H1 (cell line): ENCODE data around the gene LMTK2. TPM values are rescaled to one million over a fixed set of nuclear protein-coding genes. Genes with fewer than 3 reads are reported as not detected.
A peak's percentile ranks its signal among the peaks of the same experiment; 100 is the strongest.

Source experiments
- CTCF ChIA-PET: fragments of 300-600 bp; sonication (Branson Sonifier 250); formaldehyde crosslinking; loops from one replicate; lab custom pipeline; 2021; ENCODE audit not compliant: partially characterized antibody; lab: Charles Lee
- POLR2A ChIA-PET: fragments of 300-600 bp; sonication (Branson Sonifier 250); formaldehyde crosslinking; loops from one replicate; lab custom pipeline; 2021; ENCODE audit warnings: inconsistent platforms; ENCODE audit not compliant: partially characterized antibody; lab: Charles Lee
- DNase-seq, 2 experiments: peaks; one replicate each; pipeline versions ENCODE4 v3.0.0 to v3.0.0-alpha.2; 2010 to 2022; ENCODE audit warnings: low spot score in 2 of 2, low read depth in 1 of 2, mixed read lengths in 1 of 2
- FAIRE-seq: peaks from 2 replicates; lab custom pipeline; 2011; peaks lifted over from hg19 to GRCh38; lab: Jason Lieb, UNC
- H2AFZ ChIP-seq: 2 replicates; pipeline ENCODE4 v1.8.1; 2012; ENCODE audit warnings: low read length, inconsistent platforms
- H2AK5ac ChIP-seq: 2 replicates; pipeline ENCODE4 v1.6.1; 2013; ENCODE audit warnings: low read depth, low read length
- H2BK120ac ChIP-seq: replicated peaks from 2 replicates; pipeline ENCODE3; 2013; ENCODE audit warnings: low read depth, low read length, inconsistent platforms
- H2BK12ac ChIP-seq: 2 replicates; pipeline ENCODE4 v1.6.1; 2013; ENCODE audit warnings: low read depth, low read length
- H2BK15ac ChIP-seq: 2 replicates; pipeline ENCODE4 v1.6.1; 2013; ENCODE audit warnings: low read length
- H2BK20ac ChIP-seq: 2 replicates; pipeline ENCODE4 v1.6.1; 2013; ENCODE audit warnings: low read length
- H2BK5ac ChIP-seq: 2 replicates; pipeline ENCODE4 v1.6.1; 2013; ENCODE audit warnings: low read depth, low read length
- H3K14ac ChIP-seq: 2 replicates; pipeline ENCODE4 v1.6.1; 2013; ENCODE audit warnings: inconsistent platforms; ENCODE audit not compliant: insufficient read length
- H3K18ac ChIP-seq: 2 replicates; pipeline ENCODE4 v1.6.1; 2013; ENCODE audit warnings: low read length; ENCODE audit errors: extremely low read depth
- H3K23ac ChIP-seq: 2 replicates; pipeline ENCODE4 v1.6.1; 2013; ENCODE audit warnings: inconsistent platforms; ENCODE audit not compliant: insufficient read length
- H3K23me2 ChIP-seq: 2 replicates; pipeline ENCODE4 v1.6.1; 2013; ENCODE audit warnings: low read depth, low read length
- H3K27ac ChIP-seq: 2 replicates; pipeline ENCODE4 v1.6.1; 2011; ENCODE audit warnings: low read depth, low read length, inconsistent platforms
- H3K27me3 ChIP-seq, 4 experiments: replicated peaks in 1 of 4; 1 replicate in 1 of 4; 2 replicates in 3 of 4; pipeline versions ENCODE4 v1.6.1 to v1.8.1; 2011 to 2013; ENCODE audit warnings: low read length in 3 of 4, mild to moderate bottlenecking in 3 of 4, inconsistent platforms in 2 of 4, mixed read lengths in 2 of 4, moderate library complexity in 1 of 4; ENCODE audit not compliant: control insufficient read depth in 3 of 4, insufficient read depth in 3 of 4; ENCODE audit errors: extremely low read depth in 1 of 4
- H3K36me3 ChIP-seq, 4 experiments: 2 replicates each; pipeline versions ENCODE4 v1.6.1 to v1.8.1; 2011 to 2013; ENCODE audit warnings: mild to moderate bottlenecking in 4 of 4, low read length in 3 of 4, moderate library complexity in 2 of 4, control low read depth in 1 of 4, inconsistent platforms in 1 of 4; ENCODE audit not compliant: insufficient read depth in 4 of 4, control insufficient read depth in 2 of 4
- H3K4ac ChIP-seq: replicated peaks from 2 replicates; pipeline ENCODE3; 2013; ENCODE audit warnings: low read length, low read depth, mixed read lengths, inconsistent platforms; ENCODE audit not compliant: insufficient read length
- H3K4me1 ChIP-seq, 4 experiments: replicated peaks in 1 of 4; 1 replicate in 1 of 4; 2 replicates in 3 of 4; pipeline versions ENCODE4 v1.6.1 to v1.8.1; 2011 to 2013; ENCODE audit warnings: low read length in 3 of 4, inconsistent platforms in 2 of 4, mixed read lengths in 1 of 4; ENCODE audit not compliant: insufficient read depth in 4 of 4, control insufficient read depth in 3 of 4
- H3K4me2 ChIP-seq, 2 experiments: 2 replicates each; pipeline versions ENCODE4 v1.6.1 to v1.8.1; 2011 to 2013; ENCODE audit warnings: low read depth in 2 of 2, low read length in 2 of 2, control low read depth in 1 of 2, inconsistent platforms in 1 of 2, mild to moderate bottlenecking in 1 of 2; ENCODE audit not compliant: insufficient read depth in 1 of 2
- H3K4me3 ChIP-seq, 4 experiments: fragments of 200-600, 300-600 bp in 1 of 4; sonication (generic), shearing (Covaris generic), sonication (Bioruptor Twin) in 1 of 4; 2 replicates each; pipeline versions ENCODE4 v1.5.1 to v1.8.1; 2011 to 2016; ENCODE audit warnings: low read length in 4 of 4, low read depth in 3 of 4, control low read depth in 2 of 4, inconsistent platforms in 2 of 4, mild to moderate bottlenecking in 2 of 4, mixed read lengths in 1 of 4, moderate library complexity in 1 of 4; ENCODE audit not compliant: insufficient read depth in 2 of 4; ENCODE audit errors: extremely low read depth in 1 of 4
- H3K56ac ChIP-seq: replicated peaks from 2 replicates; pipeline ENCODE3; 2013; ENCODE audit warnings: low read depth, mild to moderate bottlenecking, mixed read lengths, low read length, inconsistent platforms; ENCODE audit not compliant: insufficient read length
- H3K79me1 ChIP-seq: 2 replicates; pipeline ENCODE4 v1.6.1; 2013; ENCODE audit warnings: low read depth, low read length, control low read depth
- H3K79me2 ChIP-seq, 2 experiments: 2 replicates each; pipeline versions ENCODE4 v1.6.1 to v1.8.1; 2012 to 2013; ENCODE audit warnings: low read length in 2 of 2, mild to moderate bottlenecking in 2 of 2, inconsistent platforms in 1 of 2; ENCODE audit not compliant: insufficient read depth in 2 of 2, control insufficient read depth in 1 of 2
- H3K9ac ChIP-seq, 4 experiments: replicated peaks in 1 of 4; 1 replicate in 1 of 4; 2 replicates in 3 of 4; pipeline versions ENCODE4 v1.6.1 to v1.8.1; 2011 to 2013; ENCODE audit warnings: low read depth in 3 of 4, low read length in 3 of 4, control low read depth in 2 of 4, mild to moderate bottlenecking in 2 of 4, moderate library complexity in 2 of 4, inconsistent platforms in 1 of 4; ENCODE audit errors: extremely low read depth in 1 of 4
- H3K9me3 ChIP-seq, 2 experiments: 2 replicates each; pipeline versions ENCODE4 v1.6.1 to v1.8.1; 2012 to 2013; ENCODE audit warnings: mild to moderate bottlenecking in 2 of 2, moderate library complexity in 2 of 2, control low read depth in 1 of 2, inconsistent platforms in 1 of 2, low read depth in 1 of 2, low read length in 1 of 2, mixed read lengths in 1 of 2; ENCODE audit not compliant: insufficient read depth in 2 of 2
- H4K20me1 ChIP-seq, 2 experiments: replicated peaks in 1 of 2; 2 replicates each; pipeline versions ENCODE3 to v1.8.1; 2011 to 2013; ENCODE audit warnings: inconsistent platforms in 2 of 2, low read length in 2 of 2, mild to moderate bottlenecking in 1 of 2; ENCODE audit not compliant: insufficient read depth in 2 of 2, control insufficient read depth in 1 of 2
- H4K5ac ChIP-seq: 2 replicates; pipeline ENCODE4 v1.6.1; 2013; ENCODE audit warnings: low read length, low read depth, mixed read lengths, inconsistent platforms; ENCODE audit not compliant: insufficient read length
- H4K8ac ChIP-seq: 2 replicates; pipeline ENCODE4 v1.8.0; 2013; ENCODE audit warnings: mild to moderate bottlenecking, moderate library complexity, low read length, inconsistent platforms; ENCODE audit not compliant: insufficient read depth; ENCODE audit errors: extremely low read depth
- H4K91ac ChIP-seq: replicated peaks from 2 replicates; pipeline ENCODE3; 2013; ENCODE audit warnings: low read length, mixed read lengths, inconsistent platforms; ENCODE audit not compliant: insufficient read length
- BACH1 ChIP-seq: IDR thresholded peaks from 2 replicates; pipeline ENCODE4 v1.6.1; 2012; ENCODE audit warnings: low read length, improper control_type of control experiment
- CHD2 ChIP-seq: IDR thresholded peaks from 2 replicates; pipeline ENCODE4 v1.6.1; 2012; ENCODE audit warnings: low read length, improper control_type of control experiment
- CREB1 ChIP-seq: IDR thresholded peaks from 2 replicates; pipeline ENCODE4 v1.6.1; 2012; ENCODE audit warnings: inconsistent platforms
- HDAC2 ChIP-seq, 2 experiments: fragments of 300-600 bp in 1 of 2; sonication (generic) in 1 of 2; IDR thresholded peaks; 2 replicates each; pipeline ENCODE4 v1.6.1; 2011 to 2012; ENCODE audit warnings: low read depth in 2 of 2, low read length in 2 of 2, mild to moderate bottlenecking in 2 of 2, moderate library complexity in 2 of 2, borderline replicate concordance in 1 of 2, inconsistent platforms in 1 of 2
- JUND ChIP-seq: IDR thresholded peaks from 2 replicates; pipeline ENCODE4 v1.6.1; 2011; ENCODE audit warnings: mild to moderate bottlenecking, improper control_type of control experiment, low read length
- KDM1A ChIP-seq: fragments of 200-600, 300-600 bp; sonication (generic); IDR thresholded peaks from 2 replicates; pipeline ENCODE4 v1.7.1; 2016; ENCODE audit warnings: mild to moderate bottlenecking, low read length, borderline replicate concordance
- WGBS, 2 experiments: shearing (Covaris generic) in 1 of 2; methylation state at CpG; one replicate each; pipeline versions ENCODE4 v1.1.6 to v1.1.7; 2013 to 2015; ENCODE audit warnings: low lambda C conversion rate in 2 of 2, mixed read lengths in 2 of 2, inconsistent platforms in 1 of 2, low coverage in 1 of 2, missing lambda C conversion rate in 1 of 2; ENCODE audit not compliant: insufficient replicate concordance in 2 of 2, insufficient coverage in 1 of 2, insufficient read length in 1 of 2; ENCODE audit errors: extremely low coverage in 1 of 2, missing lambda C conversion rate in 1 of 2; 5-methylcytosine and 5-hydroxymethylcytosine counted together
- polyA plus RNA-seq, 7 experiments: library from polyadenylated mRNA; depleted of rRNA in 3 of 7; stranded (reverse) in 5 of 7; unstranded in 2 of 7; fragments of >200 nt in 5 of 7; fragments of 200-250 nt in 2 of 7; gene quantifications; 1 replicate in 5 of 7; 2 replicates in 1 of 7; 4 replicates in 1 of 7; pipeline versions ENCODE4 v1.2.1 to v1.2.3, GENCODE V29; 2011 to 2013; ENCODE audit warnings: missing spikeins in 2 of 7, mixed read lengths in 2 of 7
- total RNA-seq: library from RNA; stranded (reverse); fragmentation: NEBNext Ultra II Directional; extraction: Animal tissue kit (Norgen Biotek cat#: 25700); gene quantifications from 2 replicates; pipeline ENCODE4 v1.2.1, GENCODE V29; 2021
- TF ChIP-seq, protein P1 (sequence below), 3 experiments: IDR thresholded peaks; 1 replicate in 2 of 3; 2 replicates in 1 of 3; pipeline versions ENCODE4 v1.5.1 to v1.6.1; 2011; ENCODE audit warnings: low read length in 3 of 3, mild to moderate bottlenecking in 3 of 3, inconsistent platforms in 2 of 3, low read depth in 1 of 3, moderate library complexity in 1 of 3; ENCODE audit not compliant: insufficient read depth in 1 of 3; ENCODE audit errors: control extremely low read depth in 1 of 3
- TF ChIP-seq, protein P2 (sequence below): IDR thresholded peaks from 2 replicates; pipeline ENCODE4 v1.6.1; 2012; ENCODE audit warnings: inconsistent platforms

The LMTK2 gene
- total and polyA plus RNA-seq, 2 of the 8 experiments (the other 6 are each of a cell fraction or from before 2014, with no cell fraction given), result 9.7 to 30.7 TPM

DNA sequence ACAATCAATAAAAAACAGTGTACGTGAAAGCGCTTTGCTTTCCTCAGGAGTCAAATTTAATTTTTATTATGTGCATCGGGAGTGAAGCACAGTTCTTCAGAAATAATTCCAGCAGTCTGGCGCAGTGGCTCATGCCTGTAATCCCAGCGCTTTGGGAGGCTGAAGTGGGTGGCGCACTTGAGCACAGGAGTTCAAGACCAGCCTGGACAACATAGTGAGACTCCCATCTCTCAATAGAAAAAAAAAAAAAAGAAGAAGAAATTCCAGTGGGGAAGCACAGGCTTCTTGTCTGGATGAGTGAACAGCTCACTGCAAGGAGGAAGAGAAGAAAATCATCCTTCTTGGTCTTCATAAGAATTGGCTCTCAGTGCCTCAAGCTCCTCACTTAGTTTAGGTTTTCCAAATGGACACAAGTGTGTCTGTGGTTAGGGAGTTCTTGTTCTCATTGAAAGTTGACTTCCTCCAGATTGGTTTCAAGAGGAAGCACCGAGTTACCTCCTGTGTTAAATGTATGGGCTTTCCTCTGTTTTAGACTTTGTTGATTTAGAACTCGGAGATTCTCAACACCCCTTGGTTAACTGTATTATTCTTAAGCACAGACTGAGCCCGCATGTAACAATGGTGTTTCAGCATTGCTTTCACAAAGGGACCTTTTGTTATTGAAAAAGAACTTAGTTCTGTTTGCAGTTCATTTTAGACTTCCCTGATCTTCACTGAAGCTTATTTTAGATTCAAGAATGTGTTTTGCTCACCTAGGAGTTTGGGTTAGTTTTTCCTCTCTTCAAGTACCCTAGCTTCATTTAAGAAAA, 28.0 kb downstream of the LMTK2 start:
- H3K9me3 ChIP-seq, result no peaks in the 10 kb centered on the region
- H2AFZ ChIP-seq, result no peak overlapping the region
- POLR2A ChIA-PET, result interaction anchor here (0.6 kb wide), 1 partner anchor 15 kb away, joined by 3 read pairs; no protein-coding TSS in a partner anchor
- H3K9ac ChIP-seq, result no peak overlapping the region
- H4K91ac ChIP-seq, result no peak overlapping the region
- H2BK120ac ChIP-seq, result no peak overlapping the region
- H4K8ac ChIP-seq, result no peak overlapping the region
- H4K5ac ChIP-seq, result no peak overlapping the region
- H3K79me2 ChIP-seq, result peaks cover 0 to 49% of the 10 kb centered on the region in 2 experiments; a peak in 3 of 4 replicates
- peaks cover 2 to 11% of the 10 kb centered on the region in 2 experiments for H4K20me1 ChIP-seq
- H3K4me3 ChIP-seq, result no peak overlapping the region
- no peak for FAIRE-seq
- H3K4ac ChIP-seq, result no peak overlapping the region
- H3K27ac ChIP-seq, result no peak overlapping the region
- peaks cover 2% of the 10 kb centered on the region; the same call in 1 of the 2 replicates for H3K79me1 ChIP-seq
- H3K23ac ChIP-seq, result no peak overlapping the region
- H2BK20ac ChIP-seq, result no peak overlapping the region
- H3K14ac ChIP-seq, result no peak overlapping the region
- WGBS, 2 experiments, result 77% methylated on average over 9 of the region's 9 CpGs; no CpG with 5 or more reads in 1 of the 2 experiments
- no peak for DNase-seq
- no peak overlapping the region; the same call in 1 of the 2 replicates for H3K18ac ChIP-seq
- peaks cover 0 to 16% (median 6%) of the 10 kb centered on the region in 4 experiments; a peak in 6 of 8 replicates for H3K36me3 ChIP-seq
- no peak overlapping the region for H3K56ac ChIP-seq
- no peaks in the 10 kb centered on the region for H3K23me2 ChIP-seq
- H2BK15ac ChIP-seq, result no peak overlapping the region
- peaks cover 2 to 14% (median 8%) of the 10 kb centered on the region in 4 experiments for H3K4me1 ChIP-seq
- H2BK12ac ChIP-seq, result no peak overlapping the region
- H3K4me2 ChIP-seq, result peak overlapping the region in 1 of 2 experiments; percentile 25; a peak in 2 of 4 replicates
- no peak overlapping the region for H2AK5ac ChIP-seq
- CTCF ChIA-PET, result interaction anchor here (0.5 to 3.5 kb wide), 12 partner anchors 8 to 231 kb away, joined by 3 to 12 read pairs (median 4); partner anchors contain the start of gene LMTK2
- H3K27me3 ChIP-seq, result no peaks in the 10 kb centered on the region
- H2BK5ac ChIP-seq, result no peak overlapping the region
- TF ChIP-seq, protein P1, sequence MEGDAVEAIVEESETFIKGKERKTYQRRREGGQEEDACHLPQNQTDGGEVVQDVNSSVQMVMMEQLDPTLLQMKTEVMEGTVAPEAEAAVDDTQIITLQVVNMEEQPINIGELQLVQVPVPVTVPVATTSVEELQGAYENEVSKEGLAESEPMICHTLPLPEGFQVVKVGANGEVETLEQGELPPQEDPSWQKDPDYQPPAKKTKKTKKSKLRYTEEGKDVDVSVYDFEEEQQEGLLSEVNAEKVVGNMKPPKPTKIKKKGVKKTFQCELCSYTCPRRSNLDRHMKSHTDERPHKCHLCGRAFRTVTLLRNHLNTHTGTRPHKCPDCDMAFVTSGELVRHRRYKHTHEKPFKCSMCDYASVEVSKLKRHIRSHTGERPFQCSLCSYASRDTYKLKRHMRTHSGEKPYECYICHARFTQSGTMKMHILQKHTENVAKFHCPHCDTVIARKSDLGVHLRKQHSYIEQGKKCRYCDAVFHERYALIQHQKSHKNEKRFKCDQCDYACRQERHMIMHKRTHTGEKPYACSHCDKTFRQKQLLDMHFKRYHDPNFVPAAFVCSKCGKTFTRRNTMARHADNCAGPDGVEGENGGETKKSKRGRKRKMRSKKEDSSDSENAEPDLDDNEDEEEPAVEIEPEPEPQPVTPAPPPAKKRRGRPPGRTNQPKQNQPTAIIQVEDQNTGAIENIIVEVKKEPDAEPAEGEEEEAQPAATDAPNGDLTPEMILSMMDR (IDR thresholded peaks at IDR 0.05; ENCODE audit: control extremely low read depth in 1 of 3, insufficient read depth in 1 of 3, low read depth in 1 of 3, low read length in 3 of 3), result peak in 1 of 3 experiments; percentile 10; a peak in 1 of 4 replicates
- TF ChIP-seq HDAC2 (IDR thresholded peaks at IDR 0.05; ENCODE audit: borderline replicate concordance in 1 of 2, low read depth in 2 of 2, low read length in 2 of 2), result no peak
- no peak for TF ChIP-seq CREB1
- TF ChIP-seq, protein P2, sequence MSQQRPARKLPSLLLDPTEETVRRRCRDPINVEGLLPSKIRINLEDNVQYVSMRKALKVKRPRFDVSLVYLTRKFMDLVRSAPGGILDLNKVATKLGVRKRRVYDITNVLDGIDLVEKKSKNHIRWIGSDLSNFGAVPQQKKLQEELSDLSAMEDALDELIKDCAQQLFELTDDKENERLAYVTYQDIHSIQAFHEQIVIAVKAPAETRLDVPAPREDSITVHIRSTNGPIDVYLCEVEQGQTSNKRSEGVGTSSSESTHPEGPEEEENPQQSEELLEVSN, result no peak
- no peak for TF ChIP-seq JUND
- TF ChIP-seq BACH1, result no peak
- TF ChIP-seq CHD2, result no peak
- TF ChIP-seq KDM1A, result 0 out of 2 replicates have a peak, but pooled peaks have one; percentile 48
